Measurements from ENCODE around the gene MAT2B. TPM values are rescaled to one million over a fixed set of nuclear protein-coding genes. Genes with fewer than 3 reads are reported as not detected.

The MAT2B gene
- total RNA-seq, 1 experiment from 2014 or later: 48.4 TPM

- H3K23me2 ChIP-seq (ENCODE audit: insufficient read length, low read depth, low read length, poor library complexity, severe bottlenecking): no peaks in the 10 kb centered on the region
- H2BK120ac ChIP-seq (ENCODE audit: low read depth, low read length, poor library complexity, severe bottlenecking): no peak overlapping the region
- TF ChIP-seq, protein P1, sequence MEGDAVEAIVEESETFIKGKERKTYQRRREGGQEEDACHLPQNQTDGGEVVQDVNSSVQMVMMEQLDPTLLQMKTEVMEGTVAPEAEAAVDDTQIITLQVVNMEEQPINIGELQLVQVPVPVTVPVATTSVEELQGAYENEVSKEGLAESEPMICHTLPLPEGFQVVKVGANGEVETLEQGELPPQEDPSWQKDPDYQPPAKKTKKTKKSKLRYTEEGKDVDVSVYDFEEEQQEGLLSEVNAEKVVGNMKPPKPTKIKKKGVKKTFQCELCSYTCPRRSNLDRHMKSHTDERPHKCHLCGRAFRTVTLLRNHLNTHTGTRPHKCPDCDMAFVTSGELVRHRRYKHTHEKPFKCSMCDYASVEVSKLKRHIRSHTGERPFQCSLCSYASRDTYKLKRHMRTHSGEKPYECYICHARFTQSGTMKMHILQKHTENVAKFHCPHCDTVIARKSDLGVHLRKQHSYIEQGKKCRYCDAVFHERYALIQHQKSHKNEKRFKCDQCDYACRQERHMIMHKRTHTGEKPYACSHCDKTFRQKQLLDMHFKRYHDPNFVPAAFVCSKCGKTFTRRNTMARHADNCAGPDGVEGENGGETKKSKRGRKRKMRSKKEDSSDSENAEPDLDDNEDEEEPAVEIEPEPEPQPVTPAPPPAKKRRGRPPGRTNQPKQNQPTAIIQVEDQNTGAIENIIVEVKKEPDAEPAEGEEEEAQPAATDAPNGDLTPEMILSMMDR (conservative IDR thresholded peaks at IDR 0.05): no peak
- H3K27me3 Mint-ChIP-seq (ENCODE audit: low read depth): no peaks in the 10 kb centered on the region
- H3K56ac ChIP-seq (ENCODE audit: insufficient read length, low read depth, low read length): no peak overlapping the region
- no peaks in the 10 kb centered on the region for H4K20me1 ChIP-seq (ENCODE audit: control insufficient read depth, insufficient read depth, insufficient read length)
- H2BK15ac ChIP-seq (ENCODE audit: low read depth, low read length): no peak overlapping the region
- H3K18ac ChIP-seq (ENCODE audit: insufficient read length, low read depth, low read length): no peak overlapping the region
- H2BK12ac ChIP-seq (ENCODE audit: insufficient read length, low read depth, low read length): no peak overlapping the region
- H3K23ac ChIP-seq (ENCODE audit: insufficient read length, low read depth, low read length): no peak overlapping the region
- no peak overlapping the region for H4K91ac ChIP-seq (ENCODE audit: insufficient read length, low read depth, low read length)
- no peaks in the 10 kb centered on the region for H3K9me3 ChIP-seq (ENCODE audit: control insufficient read depth, low read depth, low read length)
- H3K36me3 Mint-ChIP-seq (ENCODE audit: insufficient read depth in 1 of 3, low read depth in 3 of 3): peaks cover 49 to 70% (median 69%) of the 10 kb centered on the region in 3 experiments
- no peak overlapping the region for H4K8ac ChIP-seq (replicated peaks; ENCODE audit: insufficient read length, low read depth, low read length)
- 0 out of 4 replicates have a peak, but pooled peaks cover 0 to 2% of the 10 kb centered on the region in 2 experiments for H3K4me1 Mint-ChIP-seq
- H3K79me2 ChIP-seq (ENCODE audit: insufficient read depth, low read length): no peaks in the 10 kb centered on the region
- no peak overlapping the region for H4K5ac ChIP-seq (ENCODE audit: insufficient read length, low read depth, low read length)
- peak overlapping the region in 1 of 3 experiments; percentile 46; a peak in 2 of 7 replicates for H3K27ac Mint-ChIP-seq
- H3K9ac ChIP-seq (ENCODE audit: extremely low read depth, insufficient read length, low read length): no peak overlapping the region
- H3T11ph ChIP-seq (ENCODE audit: low read length): no peak overlapping the region
- H3K4me2 ChIP-seq (ENCODE audit: insufficient read depth, insufficient read length, low read length): no peak overlapping the region
- no peak for DNase-seq
- H3K4me3 Mint-ChIP-seq: no peak overlapping the region
- H2BK20ac ChIP-seq (ENCODE audit: low read depth, low read length, poor library complexity, severe bottlenecking): no peak overlapping the region
- H2BK5ac ChIP-seq (ENCODE audit: insufficient read length, low read length): no peak overlapping the region
- H2AFZ ChIP-seq (ENCODE audit: low read length): no peak overlapping the region
- no peak overlapping the region for H3K27ac ChIP-seq (ENCODE audit: insufficient read length, low read depth, low read length)
- no peaks in the 10 kb centered on the region for H3K27me3 ChIP-seq (ENCODE audit: insufficient read depth, low read length)
- H3K9me3 Mint-ChIP-seq: peaks cover 21% of the 10 kb centered on the region in 2 experiments
- no peaks in the 10 kb centered on the region for H3K79me1 ChIP-seq (ENCODE audit: insufficient read depth, low read depth, low read length, poor library complexity, severe bottlenecking)
- H3K4me1 ChIP-seq (ENCODE audit: insufficient read depth, low read length): no peaks in the 10 kb centered on the region; the same call in 1 of the 2 replicates
- no peak overlapping the region for H3K14ac ChIP-seq (ENCODE audit: insufficient read depth, low read length)
- no CpG with 5 or more reads among the region's 3 CpGs for WGBS (ENCODE audit: extremely low coverage, insufficient read length, low lambda C conversion rate)
- no peak overlapping the region for H2AK5ac ChIP-seq (ENCODE audit: insufficient read length, low read length)
- H3K4ac ChIP-seq (ENCODE audit: low read depth, low read length): no peak overlapping the region
Measured at GRCh38 chr5:163489745-163490075, 15.7 kb upstream of the MAT2B start.

Measured in H9 (cell line).